GM10266 (cell line): ENCODE results near the gene STPG2.

ENCODE experiments used
- DNase-seq: peaks from one replicate; pipeline ENCODE4 v3.0.0; 2012; ENCODE audit errors: extremely low spot score
- TF ChIP-seq, protein P1 (sequence below): IDR thresholded peaks from 2 replicates; pipeline ENCODE4 v1.5.1; 2012; ENCODE audit warnings: mild to moderate bottlenecking, low read depth; ENCODE audit not compliant: control insufficient read depth, insufficient read depth; ENCODE audit errors: missing control alignments

STPG2 gene

DNA sequence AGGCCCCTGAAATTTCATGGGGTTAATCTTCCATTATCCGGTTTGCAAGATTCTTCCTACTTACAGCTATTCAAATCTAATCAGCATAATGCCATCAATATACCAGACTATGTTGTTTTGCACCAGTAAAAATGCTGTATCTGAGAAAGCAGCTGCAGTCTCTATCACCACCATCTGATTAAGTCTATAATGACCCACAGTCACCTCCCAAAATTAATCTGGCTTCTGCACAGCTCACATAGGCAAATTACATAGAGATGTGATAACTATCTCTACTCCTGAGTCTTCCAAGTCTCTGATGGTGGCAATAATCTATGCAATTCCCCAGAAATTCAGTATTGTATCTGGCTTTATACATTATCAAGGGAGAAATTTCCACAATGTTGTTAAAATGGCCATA, 113.2 kb downstream of the STPG2 start:
- TF ChIP-seq, protein P1, sequence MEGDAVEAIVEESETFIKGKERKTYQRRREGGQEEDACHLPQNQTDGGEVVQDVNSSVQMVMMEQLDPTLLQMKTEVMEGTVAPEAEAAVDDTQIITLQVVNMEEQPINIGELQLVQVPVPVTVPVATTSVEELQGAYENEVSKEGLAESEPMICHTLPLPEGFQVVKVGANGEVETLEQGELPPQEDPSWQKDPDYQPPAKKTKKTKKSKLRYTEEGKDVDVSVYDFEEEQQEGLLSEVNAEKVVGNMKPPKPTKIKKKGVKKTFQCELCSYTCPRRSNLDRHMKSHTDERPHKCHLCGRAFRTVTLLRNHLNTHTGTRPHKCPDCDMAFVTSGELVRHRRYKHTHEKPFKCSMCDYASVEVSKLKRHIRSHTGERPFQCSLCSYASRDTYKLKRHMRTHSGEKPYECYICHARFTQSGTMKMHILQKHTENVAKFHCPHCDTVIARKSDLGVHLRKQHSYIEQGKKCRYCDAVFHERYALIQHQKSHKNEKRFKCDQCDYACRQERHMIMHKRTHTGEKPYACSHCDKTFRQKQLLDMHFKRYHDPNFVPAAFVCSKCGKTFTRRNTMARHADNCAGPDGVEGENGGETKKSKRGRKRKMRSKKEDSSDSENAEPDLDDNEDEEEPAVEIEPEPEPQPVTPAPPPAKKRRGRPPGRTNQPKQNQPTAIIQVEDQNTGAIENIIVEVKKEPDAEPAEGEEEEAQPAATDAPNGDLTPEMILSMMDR, result no peak
- no peak for DNase-seq

DNA sequence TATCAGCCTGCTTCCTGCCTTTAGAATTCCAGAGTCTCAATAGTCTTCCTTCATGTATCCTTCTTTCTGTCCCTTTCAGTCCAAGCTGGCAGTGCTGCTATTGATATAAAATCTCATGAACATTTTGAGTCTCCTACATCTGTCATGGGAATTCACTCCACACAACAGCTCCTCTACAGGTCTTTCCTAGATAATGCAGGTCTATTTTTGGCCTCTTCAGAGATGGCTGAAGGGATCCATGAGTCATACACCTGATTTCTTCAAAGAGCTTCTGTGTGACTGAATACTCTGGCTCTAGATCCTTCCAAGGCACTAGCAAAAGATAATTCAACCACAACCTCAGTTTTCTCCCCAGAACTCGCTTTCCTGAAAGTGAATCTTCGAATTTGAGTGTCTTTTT, 115.4 kb downstream of the STPG2 start:
- TF ChIP-seq, protein P1, result no peak
- DNase-seq, result no peak

DNA sequence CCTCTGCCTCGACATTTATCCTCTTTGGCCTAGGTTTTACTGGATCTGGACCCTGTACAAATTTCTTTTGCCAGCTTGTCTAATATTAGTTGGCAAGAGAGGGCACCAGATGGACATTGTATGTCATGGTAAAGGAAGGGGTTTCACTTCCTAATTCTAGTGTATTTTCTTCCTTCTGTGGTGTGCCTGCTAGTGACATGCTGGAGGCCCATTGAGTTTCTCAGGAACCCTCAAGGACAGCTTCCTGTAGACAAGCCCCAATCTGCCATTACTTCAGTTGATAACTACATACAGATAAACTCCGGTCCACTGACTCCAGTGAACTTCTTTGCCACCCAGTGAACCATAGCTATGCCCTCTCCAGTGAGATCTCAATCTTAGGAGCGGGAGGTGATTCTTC, 116.9 kb downstream of the STPG2 start:
- TF ChIP-seq, protein P1, result no peak
- no peak for DNase-seq

DNA sequence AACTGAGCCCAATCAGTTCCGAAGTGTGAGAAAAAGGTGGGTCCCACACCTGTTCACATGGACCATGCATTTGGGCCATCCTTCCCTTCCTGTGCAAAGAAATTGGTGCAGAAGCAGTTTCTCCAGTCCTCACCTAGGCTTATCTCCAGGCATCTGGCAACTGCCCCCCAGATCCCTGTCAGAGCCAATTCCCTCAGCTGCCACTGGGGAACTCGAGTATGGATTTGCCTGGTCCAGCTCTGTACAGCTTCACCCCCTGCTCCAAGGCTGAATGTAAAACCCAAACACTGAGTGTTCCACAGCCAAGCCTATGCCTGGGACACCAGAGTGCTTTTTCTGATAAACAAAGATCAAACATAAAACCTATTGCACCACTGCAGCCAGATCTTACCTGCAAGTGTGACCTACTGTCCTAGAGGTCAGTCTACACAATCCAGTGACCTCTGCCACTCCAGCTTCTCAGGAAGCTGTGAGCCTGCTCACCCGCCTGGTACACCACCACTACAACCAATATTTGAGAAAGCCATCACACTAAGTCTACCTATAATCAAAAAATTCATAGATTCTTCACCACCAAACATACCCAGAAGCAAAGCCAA, 136.4 kb downstream of the STPG2 start:
- TF ChIP-seq, protein P1, result no peak
- no peak for DNase-seq

DNA sequence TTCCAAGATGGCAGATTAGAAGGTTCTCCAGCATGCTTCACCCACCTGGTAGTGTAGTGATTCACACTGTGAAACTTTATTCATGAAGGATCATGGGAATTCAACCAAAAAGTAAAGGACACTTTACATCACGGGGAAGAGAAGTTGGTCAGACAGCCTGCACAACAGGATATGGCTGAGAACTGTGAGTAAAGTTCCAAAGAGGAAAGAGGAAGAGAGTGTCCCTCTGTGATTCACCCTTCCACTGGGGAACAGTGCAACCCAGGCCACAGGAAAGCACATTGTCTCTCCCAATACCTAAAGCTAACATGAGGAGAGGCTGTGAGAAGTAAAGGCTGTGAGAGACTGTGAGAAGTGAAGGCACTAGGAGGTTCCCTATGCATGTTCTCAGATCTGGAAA, 137.2 kb downstream of the STPG2 start:
- no peak for DNase-seq
- TF ChIP-seq, protein P1, result no peak

DNA sequence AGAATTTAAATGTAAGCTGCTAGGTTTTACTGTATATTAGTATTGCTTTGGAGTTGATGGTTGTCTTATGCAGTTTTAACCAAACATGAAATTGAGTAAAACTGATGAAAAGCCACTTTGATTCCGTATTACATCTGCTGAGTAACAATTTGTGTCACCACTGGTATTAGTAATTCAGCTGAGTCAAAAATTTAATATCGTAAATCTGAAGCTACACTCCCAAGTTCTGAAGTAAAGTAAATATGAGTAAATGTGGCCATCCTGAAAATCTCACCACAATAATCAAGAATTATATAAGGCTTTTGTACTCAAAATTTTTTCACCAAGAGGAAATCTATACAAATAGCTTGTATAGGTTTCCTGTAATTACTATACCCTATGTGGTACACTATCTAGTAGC, 142.3 kb downstream of the STPG2 start:
- no peak for DNase-seq
- TF ChIP-seq, protein P1, result no peak

DNA sequence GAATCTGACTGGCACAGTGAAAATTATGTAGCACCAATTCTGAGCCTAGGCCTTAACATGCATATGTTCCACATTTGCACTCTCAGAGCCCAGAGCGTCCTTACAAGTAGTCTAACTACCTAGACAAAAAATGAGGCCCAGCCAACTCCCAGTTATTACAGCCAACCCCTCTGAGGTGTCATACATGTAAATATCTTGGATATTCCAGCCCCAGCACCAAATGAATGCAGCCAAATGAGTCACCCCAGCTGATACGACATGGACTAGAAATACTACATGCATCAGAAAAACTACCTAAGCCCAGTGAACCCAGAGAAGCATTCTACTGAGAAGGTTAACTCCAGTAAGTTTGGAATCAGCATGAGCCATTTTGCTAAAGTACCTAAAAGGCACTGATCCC, 145.1 kb downstream of the STPG2 start:
- TF ChIP-seq, protein P1, result no peak
- DNase-seq, result no peak
